Type B pancreatic cell (in vitro differentiated cells): ENCODE results near the gene SOX15. TPM values are rescaled to one million over a fixed set of nuclear protein-coding genes. Genes with fewer than 3 reads are reported as not detected.

Experiments
- DNase-seq: peaks from one replicate; pipeline ENCODE4 v3.0.0; 2021; ENCODE audit warnings: mixed read lengths; ENCODE audit not compliant: unreplicated experiment; ENCODE audit errors: extremely low spot score
- H3K27ac Mint-ChIP-seq: 2 replicates; pipeline ENCODE4 v1.8.0; 2021; ENCODE audit warnings: mild to moderate bottlenecking, mixed read lengths
- H3K27me3 Mint-ChIP-seq: 2 replicates; pipeline ENCODE4 v1.8.0; 2021; ENCODE audit warnings: mixed read lengths
- H3K36me3 Mint-ChIP-seq: 2 replicates; pipeline ENCODE4 v1.8.0; 2021; ENCODE audit warnings: mixed read lengths
- H3K4me1 Mint-ChIP-seq: one replicate; pipeline ENCODE4 v1.8.0; 2021; ENCODE audit warnings: mixed read lengths; ENCODE audit not compliant: unreplicated experiment
- H3K4me3 Mint-ChIP-seq: 2 replicates; pipeline ENCODE4 v1.8.0; 2021; ENCODE audit warnings: mild to moderate bottlenecking, mixed read lengths
- H3K9me3 Mint-ChIP-seq: 2 replicates; pipeline ENCODE4 v1.8.0; 2021; ENCODE audit warnings: mixed read lengths
- CTCF ChIP-seq: fragments of 200-600 bp; sonication (generic); conservative IDR thresholded peaks from 2 replicates; pipeline ENCODE4 v1.5.0; 2021; ENCODE audit warnings: antibody characterized with exemption, mild to moderate bottlenecking
- total RNA-seq: library from RNA; stranded (reverse); gene quantifications from 2 replicates; pipeline ENCODE4 v1.2.1, GENCODE V29; 2021; ENCODE audit warnings: low replicate concordance

SOX15 gene
- total RNA-seq, 1 donor from 2014 or later: 0.77 TPM

- H3K9me3 Mint-ChIP-seq: no peaks in the 10 kb centered on the region
- peaks cover 38% of the 10 kb centered on the region for H3K4me1 Mint-ChIP-seq
- peaks cover 50% of the 10 kb centered on the region for H3K36me3 Mint-ChIP-seq
- peak overlapping the region; percentile 100 for H3K27ac Mint-ChIP-seq
- DNase-seq: peak; percentile 90
- peaks cover 6% of the 10 kb centered on the region for H3K27me3 Mint-ChIP-seq
- H3K4me3 Mint-ChIP-seq: peak overlapping the region; percentile 99
- no peak for TF ChIP-seq CTCF
Measured at GRCh38 chr17:7573324-7574080, 16.4 kb downstream of the SOX15 start.

- Mint-ChIP-seq H3K4me3 (peak overlapping the region; percentile 99), H3K9me3 (no peaks in the 10 kb centered on the region), H3K27ac (peak overlapping the region; percentile 100), H3K36me3 (peaks cover 45% of the 10 kb centered on the region), H3K4me1 (peaks cover 31% of the 10 kb centered on the region), H3K27me3 (peaks cover 6% of the 10 kb centered on the region)
- TF ChIP-seq CTCF: no peak
- DNase-seq: peak; percentile 100
Measured at GRCh38 chr17:7572588-7573323, 17.1 kb downstream of the SOX15 start.

GRCh38 chr17:7572338-7572587 lies 17.6 kb downstream of the SOX15 start:
- H3K27ac Mint-ChIP-seq: peak overlapping the region; percentile 100
- no peak for TF ChIP-seq CTCF
- H3K4me1 Mint-ChIP-seq: peaks cover 30% of the 10 kb centered on the region
- DNase-seq: no peak
- H3K27me3 Mint-ChIP-seq: peaks cover 6% of the 10 kb centered on the region
- H3K9me3 Mint-ChIP-seq: no peaks in the 10 kb centered on the region
- peak overlapping the region; percentile 99 for H3K4me3 Mint-ChIP-seq
- H3K36me3 Mint-ChIP-seq: peaks cover 45% of the 10 kb centered on the region

- no peak for DNase-seq
- H3K4me3 Mint-ChIP-seq: no peak overlapping the region
- peaks cover 20% of the 10 kb centered on the region for H3K4me1 Mint-ChIP-seq
- H3K27ac Mint-ChIP-seq: no peak overlapping the region
- no peaks in the 10 kb centered on the region for H3K9me3 Mint-ChIP-seq
- no peak for TF ChIP-seq CTCF
- peaks cover 6% of the 10 kb centered on the region for H3K27me3 Mint-ChIP-seq
- peaks cover 31% of the 10 kb centered on the region for H3K36me3 Mint-ChIP-seq
Measured at GRCh38 chr17:7570351-7570750, 19.5 kb downstream of the SOX15 start.

GRCh38 chr17:7569571-7569970 lies 20.3 kb downstream of the SOX15 start:
- peaks cover 13% of the 10 kb centered on the region for H3K4me1 Mint-ChIP-seq
- H3K27ac Mint-ChIP-seq: no peak overlapping the region
- TF ChIP-seq CTCF: no peak
- H3K4me3 Mint-ChIP-seq: no peak overlapping the region
- peaks cover 25% of the 10 kb centered on the region for H3K36me3 Mint-ChIP-seq
- DNase-seq: no peak
- no peaks in the 10 kb centered on the region for H3K9me3 Mint-ChIP-seq
- peaks cover 6% of the 10 kb centered on the region for H3K27me3 Mint-ChIP-seq
